Stimulated activated CD8-positive, alpha-beta memory T cell treated with anti-CD3 and anti-CD28 coated beads, Interleukin-7, amount 100 ng/mL, for 24 hours (primary cell): ENCODE results near the gene GPSM1.

Source experiments
- DNase-seq: peaks from one replicate; pipeline ENCODE4 v3.0.0-alpha.2; 2020; ENCODE audit warnings: low read depth

The GPSM1 gene

GRCh38 chr9:136361754-136362449, 34.6 kb downstream of the GPSM1 start:
- DNase-seq, result no peak

GRCh38 chr9:136362450-136362784, 35.1 kb downstream of the GPSM1 start:
- DNase-seq, result no peak

- DNase-seq, result peak; percentile 93
Observed at GRCh38 chr9:136363106-136363948, 36.0 kb downstream of the GPSM1 start, which contains the start of gene DNLZ. Gene DNLZ, minus strand, starts transcription at chr9:136363744. Its CDS starts 30 bp downstream, at chr9:136363714.

GRCh38 chr9:136363949-136364748, 36.8 kb downstream of the GPSM1 start:
- DNase-seq, result no peak

GRCh38 chr9:136364942-136365774, 37.8 kb downstream of the GPSM1 start:
- no peak for DNase-seq

- no peak for DNase-seq
Observed at GRCh38 chr9:136365775-136366222, 38.5 kb downstream of the GPSM1 start.

GRCh38 chr9:136366826-136367225, 39.5 kb downstream of the GPSM1 start:
- DNase-seq, result no peak

GRCh38 chr9:136367296-136368145, 40.2 kb downstream of the GPSM1 start:
- DNase-seq, result no peak

- DNase-seq, result no peak
Observed at GRCh38 chr9:136368190-136368589, 40.9 kb downstream of the GPSM1 start.

GRCh38 chr9:136370037-136370436, 42.7 kb downstream of the GPSM1 start:
- DNase-seq, result no peak

- DNase-seq, result no peak
Observed at GRCh38 chr9:136370687-136371532, 43.6 kb downstream of the GPSM1 start.

- no peak for DNase-seq
Observed at GRCh38 chr9:136371533-136371880, 44.2 kb downstream of the GPSM1 start.

- DNase-seq, result no peak
Observed at GRCh38 chr9:136372006-136372405, 44.7 kb downstream of the GPSM1 start.

- no peak for DNase-seq
Observed at GRCh38 chr9:136372561-136373299, 45.4 kb downstream of the GPSM1 start.

- no peak for DNase-seq
Observed at GRCh38 chr9:136373300-136374182, 46.2 kb downstream of the GPSM1 start, which contains the start of gene CARD9. Gene CARD9, minus strand, starts transcription at chr9:136373669. Its CDS starts 1,591 bp downstream, at chr9:136372078.

GRCh38 chr9:136374183-136374575, 46.8 kb downstream of the GPSM1 start:
- DNase-seq, result no peak

- no peak for DNase-seq
Observed at GRCh38 chr9:136375096-136375495, 47.8 kb downstream of the GPSM1 start.

GRCh38 chr9:136376457-136376856, 49.1 kb downstream of the GPSM1 start:
- no peak for DNase-seq
